HPDE6-E6E7 (cell line): ENCODE data around the gene ADAM23.

Experiments
- DNase-seq: peaks from one replicate; pipeline ENCODE4 v3.0.0; 2011; ENCODE audit warnings: missing footprints; ENCODE audit errors: extremely low spot score

Gene ADAM23

GRCh38 chr2:206642075-206643025, 199.0 kb downstream of the ADAM23 start, which contains the start of gene FAM237A:
FAM237A (plus strand) TSS chr2:206642487; CDS start chr2:206644237, 1,750 bp downstream.
- peak; percentile 29 for DNase-seq

- DNase-seq: no peak
Observed at GRCh38 chr2:206647985-206648384, 204.7 kb downstream of the ADAM23 start.

- no peak for DNase-seq
Observed at GRCh38 chr2:206657087-206657486, 213.8 kb downstream of the ADAM23 start.

GRCh38 chr2:206665251-206665650, 221.9 kb downstream of the ADAM23 start:
- DNase-seq: no peak
